HG03439 (cell line): ENCODE results near the gene COL4A1.

Experiments
- ATAC-seq: cut with Tn5 transposase; IDR thresholded peaks from one replicate; pipeline ENCODE4 v1.9.1; 2021; ENCODE audit warnings: mild to moderate bottlenecking, moderate library complexity; ENCODE audit not compliant: unreplicated experiment

COL4A1 gene

GRCh38 chr13:110206185-110206584 lies 100.8 kb downstream of the COL4A1 start:
- ATAC-seq = no peak

DNA sequence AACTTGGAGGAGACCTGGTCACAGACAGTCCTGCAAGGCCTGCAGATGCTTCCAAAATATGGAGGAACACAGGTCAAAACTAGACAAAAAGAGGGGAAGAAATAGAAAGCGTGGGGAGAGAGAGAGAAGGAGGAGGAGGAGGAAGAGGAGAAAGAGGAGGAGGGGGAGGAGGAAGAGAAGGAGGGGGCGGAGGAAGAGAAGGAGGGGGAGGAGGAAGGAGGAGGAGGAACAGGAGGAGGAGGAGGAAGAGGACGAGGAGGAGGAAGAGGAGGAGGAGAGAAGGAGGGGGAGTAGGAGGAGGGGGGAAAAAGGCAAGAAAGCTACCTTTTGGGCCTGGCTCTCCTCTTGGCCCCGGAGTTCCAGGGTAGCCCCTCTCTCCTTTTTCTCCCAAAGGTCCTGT lies 105.8 kb downstream of the COL4A1 start:
- ATAC-seq = no peak

DNA sequence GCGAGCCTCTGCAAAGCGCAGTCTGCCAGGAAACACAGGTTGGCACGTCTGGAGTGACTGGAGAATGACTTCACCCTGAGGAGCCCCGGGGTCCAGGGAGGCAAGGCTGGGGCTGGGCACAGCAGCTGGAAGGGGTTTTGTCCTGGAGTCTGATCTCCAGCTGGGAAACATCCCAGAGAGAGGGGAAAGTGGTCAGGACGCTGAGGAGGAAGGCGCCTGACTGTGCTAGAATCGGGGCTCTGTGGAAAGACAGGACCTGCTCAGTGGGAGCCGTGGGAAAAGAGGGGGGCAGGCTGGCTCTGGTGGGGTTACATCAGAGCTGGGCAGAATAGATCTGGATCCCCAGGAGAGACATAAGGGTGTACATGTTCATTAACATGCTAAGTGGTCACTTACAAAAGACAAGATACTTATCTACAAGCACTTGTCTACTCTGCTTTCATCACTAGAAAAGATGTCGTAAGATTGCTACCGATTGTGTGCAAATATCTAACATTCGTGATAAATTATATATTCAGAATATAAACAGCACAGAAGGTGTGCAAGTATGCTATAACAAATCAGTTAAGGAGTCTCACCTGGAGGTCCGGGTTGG lies 106.6 kb downstream of the COL4A1 start:
- no peak for ATAC-seq

GRCh38 chr13:110199046-110199831 lies 107.7 kb downstream of the COL4A1 start:
- ATAC-seq = no peak

- no peak for ATAC-seq
Measured at GRCh38 chr13:110197471-110197870, 109.5 kb downstream of the COL4A1 start.

DNA sequence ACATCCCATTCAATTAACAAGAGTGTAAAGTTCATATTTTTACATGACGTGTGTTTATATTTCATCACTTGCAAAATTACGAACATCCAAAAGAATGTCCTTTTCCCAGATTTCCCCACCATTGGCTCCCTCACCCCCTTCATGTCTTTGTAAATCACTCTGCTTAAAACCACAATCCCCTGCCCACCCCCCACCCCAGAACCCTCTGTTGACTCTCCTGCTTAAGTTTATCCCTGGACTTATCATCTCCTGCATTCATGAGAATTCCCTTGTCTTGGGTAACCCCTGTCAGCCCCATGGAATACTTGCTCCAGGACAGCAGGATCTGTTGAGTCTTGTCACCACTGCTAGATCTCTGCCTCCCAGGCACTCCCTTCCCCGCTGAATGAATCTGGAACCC lies 109.9 kb downstream of the COL4A1 start:
- no peak for ATAC-seq

GRCh38 chr13:110195547-110196485 lies 111.1 kb downstream of the COL4A1 start:
- no peak for ATAC-seq

- no peak for ATAC-seq
Measured at GRCh38 chr13:110194451-110194850, 112.5 kb downstream of the COL4A1 start.

GRCh38 chr13:110193491-110193890 lies 113.5 kb downstream of the COL4A1 start:
- no peak for ATAC-seq

GRCh38 chr13:110192472-110192871 lies 114.5 kb downstream of the COL4A1 start:
- ATAC-seq = no peak

- ATAC-seq = no peak
Measured at GRCh38 chr13:110187641-110188161, 119.3 kb downstream of the COL4A1 start.

DNA sequence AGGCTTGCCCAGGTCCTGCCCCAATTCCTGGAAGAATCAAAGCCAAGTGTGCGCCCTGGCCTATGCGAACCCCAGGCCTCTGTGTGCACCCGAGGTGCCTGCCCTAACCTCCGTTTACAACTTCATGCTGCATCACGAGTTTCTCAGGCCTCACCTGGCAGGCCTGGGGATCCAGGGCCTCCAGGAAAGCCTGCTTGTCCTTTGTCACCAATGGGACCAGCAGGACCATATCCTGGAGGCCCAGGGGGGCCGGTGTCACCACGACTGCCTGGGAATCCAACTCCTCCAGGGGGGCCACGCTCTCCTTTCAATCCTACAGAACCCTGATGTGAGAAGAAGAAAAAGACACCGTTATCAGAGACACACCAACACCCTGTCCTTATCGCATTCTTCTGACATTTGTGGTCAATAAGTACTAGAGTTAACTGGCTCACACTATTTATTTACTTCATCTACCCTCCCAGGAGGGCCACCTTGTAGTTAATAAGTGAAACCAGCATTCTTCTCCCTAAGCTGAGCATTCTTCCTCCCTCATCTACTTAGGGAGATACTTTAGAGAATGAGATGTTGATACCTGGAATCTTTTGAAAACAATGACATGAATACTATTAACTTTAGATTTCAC lies 120.6 kb downstream of the COL4A1 start:
- no peak for ATAC-seq

DNA sequence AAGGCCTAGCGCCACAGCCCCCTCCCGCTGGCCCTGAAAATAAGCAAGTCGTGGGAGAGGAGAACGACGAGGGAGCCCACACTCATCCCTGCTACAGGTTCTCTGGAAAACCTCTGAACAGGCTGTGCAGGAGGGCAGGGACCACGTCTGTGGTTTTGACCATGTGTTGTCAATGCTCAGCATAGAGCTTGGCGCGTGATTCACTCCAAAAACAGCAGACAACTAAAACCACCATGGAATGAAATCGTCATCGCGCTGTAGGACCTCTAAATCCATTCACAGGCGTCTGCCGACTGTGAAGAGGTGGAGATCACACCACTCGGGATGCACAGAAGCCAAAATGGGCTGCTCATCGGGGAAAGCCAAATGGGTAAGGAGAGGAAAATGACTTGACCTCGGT lies 121.3 kb downstream of the COL4A1 start:
- ATAC-seq = no peak

GRCh38 chr13:110183910-110184309 lies 123.0 kb downstream of the COL4A1 start:
- no peak for ATAC-seq

DNA sequence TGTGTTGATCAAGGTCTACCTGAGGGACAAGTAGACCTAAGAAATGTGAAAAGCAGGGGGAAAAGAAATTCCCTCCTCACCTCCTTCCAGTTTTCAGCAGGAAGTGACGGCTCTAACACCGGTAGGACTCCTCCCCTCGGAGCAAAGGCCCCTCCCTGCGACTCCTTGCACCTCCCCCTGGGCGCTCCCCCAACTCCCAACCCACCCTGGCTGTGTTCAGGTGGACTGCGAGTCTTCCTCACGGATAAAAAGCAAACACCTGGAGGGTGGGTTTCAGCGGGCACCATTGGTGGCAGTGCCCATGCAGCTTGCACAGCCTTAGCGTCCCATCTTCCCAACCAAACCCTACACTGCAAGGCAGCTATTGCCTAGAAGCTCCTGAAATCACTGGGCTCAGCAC lies 124.5 kb downstream of the COL4A1 start:
- no peak for ATAC-seq

GRCh38 chr13:110182003-110182402 lies 125.0 kb downstream of the COL4A1 start:
- no peak for ATAC-seq

DNA sequence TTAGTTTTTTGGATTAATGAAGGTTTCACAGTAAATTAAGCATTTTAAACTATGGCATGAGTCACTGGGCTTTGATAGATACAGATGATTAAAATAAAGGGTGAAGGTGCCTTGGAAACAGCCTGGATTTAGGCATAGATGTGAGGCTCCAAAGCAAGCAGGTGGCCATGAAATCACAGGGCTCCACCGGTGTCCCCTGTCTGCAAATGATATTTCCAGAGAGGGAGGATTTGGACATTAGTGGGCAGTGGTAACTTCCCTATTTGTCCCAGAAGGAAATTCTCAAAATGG lies 127.2 kb downstream of the COL4A1 start:
- no peak for ATAC-seq

- ATAC-seq = no peak
Measured at GRCh38 chr13:110179116-110179856, 127.7 kb downstream of the COL4A1 start.

GRCh38 chr13:110177790-110178189 lies 129.2 kb downstream of the COL4A1 start:
- no peak for ATAC-seq

DNA sequence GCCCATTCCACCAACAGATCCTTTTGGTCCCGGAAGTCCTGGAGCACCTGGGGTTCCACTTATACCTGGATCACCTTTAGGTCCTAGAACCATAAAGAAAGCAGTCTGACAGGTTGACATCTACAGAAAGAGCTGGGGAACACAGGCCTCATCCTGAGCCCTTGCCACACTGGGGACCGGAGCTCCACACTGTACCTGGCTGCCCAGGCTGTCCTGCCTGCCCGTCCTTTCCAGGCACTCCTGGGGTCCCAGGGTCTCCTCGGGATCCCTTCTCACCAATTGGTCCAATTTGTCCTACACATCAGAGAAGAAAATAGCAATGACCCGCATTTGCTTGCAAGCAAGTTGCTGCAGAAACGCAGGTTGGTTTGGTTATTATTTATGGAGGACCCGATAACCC lies 130.5 kb downstream of the COL4A1 start:
- ATAC-seq = no peak
